Measurements from ENCODE around the gene TMED4.

DNA sequence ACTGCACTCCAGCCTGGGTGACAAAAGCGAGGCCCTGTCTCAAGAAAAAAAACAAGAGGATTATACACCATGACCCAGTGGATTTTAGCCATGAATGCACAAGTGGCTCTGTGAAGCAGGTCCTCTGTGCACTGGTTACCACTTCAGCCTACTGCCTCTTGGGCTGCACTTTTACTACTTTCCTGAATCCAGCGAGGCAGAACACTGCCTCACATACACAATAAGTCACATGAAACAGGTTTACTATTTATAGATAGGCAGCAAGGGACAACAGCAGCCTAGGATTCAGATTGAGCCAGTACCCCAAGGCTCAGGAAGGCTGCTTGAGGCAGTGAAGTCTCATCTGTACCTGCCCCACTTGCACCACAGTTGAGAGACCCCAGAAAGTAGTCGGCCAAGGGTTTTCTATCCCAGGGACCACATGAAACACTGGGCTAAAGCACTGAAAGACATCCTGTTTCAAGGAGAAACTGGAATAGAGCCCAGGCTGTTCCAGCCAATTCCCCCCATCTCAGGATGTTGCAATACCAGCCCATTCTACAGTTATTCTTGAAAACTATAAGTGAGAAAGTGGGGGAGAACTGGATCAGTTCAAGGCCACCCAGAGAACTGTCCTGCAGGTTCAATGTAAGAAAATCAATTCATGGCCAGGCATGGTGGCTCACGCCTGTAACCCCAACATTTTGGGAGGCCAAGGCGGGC is 14.1 kb upstream of the TMED4 start:
- TF ChIP-seq, protein P1, sequence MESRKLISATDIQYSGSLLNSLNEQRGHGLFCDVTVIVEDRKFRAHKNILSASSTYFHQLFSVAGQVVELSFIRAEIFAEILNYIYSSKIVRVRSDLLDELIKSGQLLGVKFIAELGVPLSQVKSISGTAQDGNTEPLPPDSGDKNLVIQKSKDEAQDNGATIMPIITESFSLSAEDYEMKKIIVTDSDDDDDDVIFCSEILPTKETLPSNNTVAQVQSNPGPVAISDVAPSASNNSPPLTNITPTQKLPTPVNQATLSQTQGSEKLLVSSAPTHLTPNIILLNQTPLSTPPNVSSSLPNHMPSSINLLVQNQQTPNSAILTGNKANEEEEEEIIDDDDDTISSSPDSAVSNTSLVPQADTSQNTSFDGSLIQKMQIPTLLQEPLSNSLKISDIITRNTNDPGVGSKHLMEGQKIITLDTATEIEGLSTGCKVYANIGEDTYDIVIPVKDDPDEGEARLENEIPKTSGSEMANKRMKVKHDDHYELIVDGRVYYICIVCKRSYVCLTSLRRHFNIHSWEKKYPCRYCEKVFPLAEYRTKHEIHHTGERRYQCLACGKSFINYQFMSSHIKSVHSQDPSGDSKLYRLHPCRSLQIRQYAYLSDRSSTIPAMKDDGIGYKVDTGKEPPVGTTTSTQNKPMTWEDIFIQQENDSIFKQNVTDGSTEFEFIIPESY (IDR thresholded peaks at IDR 0.05; ENCODE audit: borderline replicate concordance, low read depth) = no peak
- TF ChIP-seq EP300 (IDR thresholded peaks at IDR 0.05; ENCODE audit: borderline replicate concordance in 1 of 2, low read depth in 1 of 2, low read length in 1 of 2) (no peak), RFX5 (IDR thresholded peaks at IDR 0.05; ENCODE audit: low read length) (no peak), TCF12 (IDR thresholded peaks at IDR 0.05) (no peak), RCOR1 (IDR thresholded peaks at IDR 0.05; ENCODE audit: low read length) (no peak), EZH2phosphoT487 (IDR thresholded peaks at IDR 0.05; ENCODE audit: borderline replicate concordance, low read depth) (no peak), POLR2AphosphoS5 (IDR thresholded peaks at IDR 0.05; ENCODE audit: low read depth, low read length) (no peak), FOXM1 (IDR thresholded peaks at IDR 0.05; ENCODE audit: low read depth) (no peak)
- TF ChIP-seq, protein P2, sequence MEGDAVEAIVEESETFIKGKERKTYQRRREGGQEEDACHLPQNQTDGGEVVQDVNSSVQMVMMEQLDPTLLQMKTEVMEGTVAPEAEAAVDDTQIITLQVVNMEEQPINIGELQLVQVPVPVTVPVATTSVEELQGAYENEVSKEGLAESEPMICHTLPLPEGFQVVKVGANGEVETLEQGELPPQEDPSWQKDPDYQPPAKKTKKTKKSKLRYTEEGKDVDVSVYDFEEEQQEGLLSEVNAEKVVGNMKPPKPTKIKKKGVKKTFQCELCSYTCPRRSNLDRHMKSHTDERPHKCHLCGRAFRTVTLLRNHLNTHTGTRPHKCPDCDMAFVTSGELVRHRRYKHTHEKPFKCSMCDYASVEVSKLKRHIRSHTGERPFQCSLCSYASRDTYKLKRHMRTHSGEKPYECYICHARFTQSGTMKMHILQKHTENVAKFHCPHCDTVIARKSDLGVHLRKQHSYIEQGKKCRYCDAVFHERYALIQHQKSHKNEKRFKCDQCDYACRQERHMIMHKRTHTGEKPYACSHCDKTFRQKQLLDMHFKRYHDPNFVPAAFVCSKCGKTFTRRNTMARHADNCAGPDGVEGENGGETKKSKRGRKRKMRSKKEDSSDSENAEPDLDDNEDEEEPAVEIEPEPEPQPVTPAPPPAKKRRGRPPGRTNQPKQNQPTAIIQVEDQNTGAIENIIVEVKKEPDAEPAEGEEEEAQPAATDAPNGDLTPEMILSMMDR (IDR thresholded peaks at IDR 0.05) = no peak
- TF ChIP-seq, protein P3, sequence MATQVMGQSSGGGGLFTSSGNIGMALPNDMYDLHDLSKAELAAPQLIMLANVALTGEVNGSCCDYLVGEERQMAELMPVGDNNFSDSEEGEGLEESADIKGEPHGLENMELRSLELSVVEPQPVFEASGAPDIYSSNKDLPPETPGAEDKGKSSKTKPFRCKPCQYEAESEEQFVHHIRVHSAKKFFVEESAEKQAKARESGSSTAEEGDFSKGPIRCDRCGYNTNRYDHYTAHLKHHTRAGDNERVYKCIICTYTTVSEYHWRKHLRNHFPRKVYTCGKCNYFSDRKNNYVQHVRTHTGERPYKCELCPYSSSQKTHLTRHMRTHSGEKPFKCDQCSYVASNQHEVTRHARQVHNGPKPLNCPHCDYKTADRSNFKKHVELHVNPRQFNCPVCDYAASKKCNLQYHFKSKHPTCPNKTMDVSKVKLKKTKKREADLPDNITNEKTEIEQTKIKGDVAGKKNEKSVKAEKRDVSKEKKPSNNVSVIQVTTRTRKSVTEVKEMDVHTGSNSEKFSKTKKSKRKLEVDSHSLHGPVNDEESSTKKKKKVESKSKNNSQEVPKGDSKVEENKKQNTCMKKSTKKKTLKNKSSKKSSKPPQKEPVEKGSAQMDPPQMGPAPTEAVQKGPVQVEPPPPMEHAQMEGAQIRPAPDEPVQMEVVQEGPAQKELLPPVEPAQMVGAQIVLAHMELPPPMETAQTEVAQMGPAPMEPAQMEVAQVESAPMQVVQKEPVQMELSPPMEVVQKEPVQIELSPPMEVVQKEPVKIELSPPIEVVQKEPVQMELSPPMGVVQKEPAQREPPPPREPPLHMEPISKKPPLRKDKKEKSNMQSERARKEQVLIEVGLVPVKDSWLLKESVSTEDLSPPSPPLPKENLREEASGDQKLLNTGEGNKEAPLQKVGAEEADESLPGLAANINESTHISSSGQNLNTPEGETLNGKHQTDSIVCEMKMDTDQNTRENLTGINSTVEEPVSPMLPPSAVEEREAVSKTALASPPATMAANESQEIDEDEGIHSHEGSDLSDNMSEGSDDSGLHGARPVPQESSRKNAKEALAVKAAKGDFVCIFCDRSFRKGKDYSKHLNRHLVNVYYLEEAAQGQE (IDR thresholded peaks at IDR 0.05; ENCODE audit: low read depth, low read length) = no peak
- TF ChIP-seq, protein P4, sequence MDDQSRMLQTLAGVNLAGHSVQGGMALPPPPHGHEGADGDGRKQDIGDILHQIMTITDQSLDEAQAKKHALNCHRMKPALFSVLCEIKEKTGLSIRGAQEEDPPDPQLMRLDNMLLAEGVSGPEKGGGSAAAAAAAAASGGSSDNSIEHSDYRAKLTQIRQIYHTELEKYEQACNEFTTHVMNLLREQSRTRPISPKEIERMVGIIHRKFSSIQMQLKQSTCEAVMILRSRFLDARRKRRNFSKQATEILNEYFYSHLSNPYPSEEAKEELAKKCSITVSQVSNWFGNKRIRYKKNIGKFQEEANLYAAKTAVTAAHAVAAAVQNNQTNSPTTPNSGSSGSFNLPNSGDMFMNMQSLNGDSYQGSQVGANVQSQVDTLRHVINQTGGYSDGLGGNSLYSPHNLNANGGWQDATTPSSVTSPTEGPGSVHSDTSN (IDR thresholded peaks at IDR 0.05) = no peak
- TF ChIP-seq, protein P5, sequence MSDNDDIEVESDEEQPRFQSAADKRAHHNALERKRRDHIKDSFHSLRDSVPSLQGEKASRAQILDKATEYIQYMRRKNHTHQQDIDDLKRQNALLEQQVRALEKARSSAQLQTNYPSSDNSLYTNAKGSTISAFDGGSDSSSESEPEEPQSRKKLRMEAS (IDR thresholded peaks at IDR 0.05; ENCODE audit: low read depth) = no peak

Measured in SK-N-SH (cell line).